CD4-positive, alpha-beta memory T cell (primary cell): ENCODE data around the gene FCER1G. TPM values are rescaled to one million over a fixed set of nuclear protein-coding genes. Genes with fewer than 3 reads are reported as not detected.

Source experiments
- CTCF ChIA-PET: fragments of 350-600 bp; sonication (Branson Sonifier 250); formaldehyde crosslinking; loops from one replicate; lab custom pipeline; 2021; ENCODE audit warnings: inconsistent platforms; ENCODE audit not compliant: partially characterized antibody; lab: Charles Lee
- POLR2A ChIA-PET: fragments of 350-600 bp; sonication (Branson Sonifier 250); formaldehyde crosslinking; loops from one replicate; lab custom pipeline; 2021; ENCODE audit not compliant: partially characterized antibody; lab: Charles Lee
- DNase-seq, 5 donors: peaks; one replicate each; pipeline versions ENCODE4 v3.0.0 to v3.0.0-alpha.2; 2020 to 2022; ENCODE audit warnings: mixed read lengths in 1 of 5
- H3K27ac ChIP-seq: one replicate; pipeline ENCODE4 v1.7.0; 2013; ENCODE audit warnings: low read depth, low read length
- H3K27me3 ChIP-seq: 2 replicates; pipeline ENCODE4 v1.7.0; 2013; ENCODE audit warnings: mild to moderate bottlenecking, low read length, moderate library complexity; ENCODE audit not compliant: insufficient read depth
- H3K36me3 ChIP-seq: 2 replicates; pipeline ENCODE4 v1.7.0; 2013; ENCODE audit warnings: mild to moderate bottlenecking, low read length, moderate library complexity; ENCODE audit not compliant: insufficient read depth
- H3K4me1 ChIP-seq: 2 replicates; pipeline ENCODE4 v1.7.0; 2013; ENCODE audit warnings: mild to moderate bottlenecking, low read length, moderate library complexity; ENCODE audit not compliant: insufficient read depth
- H3K4me3 ChIP-seq, 2 donors: one replicate each; pipeline ENCODE4 v1.7.0; 2013; ENCODE audit warnings: low read length in 2 of 2, mild to moderate bottlenecking in 1 of 2
- H3K9me3 ChIP-seq, 2 donors: one replicate each; pipeline ENCODE4 v1.7.0; 2013; ENCODE audit warnings: low read length in 2 of 2, control low read depth in 1 of 2; ENCODE audit not compliant: control insufficient read depth in 1 of 2
- H3K27ac Mint-ChIP-seq, 7 donors: one replicate each; pipeline ENCODE4 v1.8.0; 2020 to 2021; ENCODE audit warnings: mixed read lengths in 7 of 7, mild to moderate bottlenecking in 6 of 7, inconsistent platforms in 3 of 7, moderate library complexity in 3 of 7
- H3K27me3 Mint-ChIP-seq, 2 donors: one replicate each; pipeline ENCODE4 v1.8.0; 2020 to 2021; ENCODE audit warnings: mixed read lengths in 2 of 2
- H3K36me3 Mint-ChIP-seq, 2 donors: one replicate each; pipeline ENCODE4 v1.8.0; 2020 to 2021; ENCODE audit warnings: mixed read lengths in 2 of 2, inconsistent platforms in 1 of 2, mild to moderate bottlenecking in 1 of 2
- H3K4me1 Mint-ChIP-seq, 4 donors: one replicate each; pipeline ENCODE4 v1.8.0; 2020 to 2021; ENCODE audit warnings: mixed read lengths in 4 of 4, mild to moderate bottlenecking in 1 of 4
- H3K4me3 Mint-ChIP-seq, 8 donors: one replicate each; pipeline ENCODE4 v1.8.0; 2020 to 2021; ENCODE audit warnings: mixed read lengths in 8 of 8, mild to moderate bottlenecking in 7 of 8, moderate library complexity in 6 of 8, inconsistent platforms in 3 of 8
- H3K9me3 Mint-ChIP-seq, 8 donors: one replicate each; pipeline ENCODE4 v1.8.0; 2020 to 2021; ENCODE audit warnings: mixed read lengths in 8 of 8, mild to moderate bottlenecking in 5 of 8, inconsistent platforms in 3 of 8, moderate library complexity in 1 of 8
- intact Hi-C: fragments of 100-400 bp; cut with micrococcal nuclease; formaldehyde crosslinking; loops from one replicate; pipeline ENCODE4 v1.15.1; 2023
- polyA plus RNA-seq, 2 donors: library from polyadenylated mRNA; unstranded; fragments of 300-500 nt; fragmentation: Illumina TruSeq; gene quantifications; one replicate each; pipeline ENCODE4 v1.2.3, GENCODE V29; 2021
- total RNA-seq, 2 experiments: library from RNA; stranded (reverse); gene quantifications; one replicate each; pipeline ENCODE4 v1.2.3, GENCODE V29; 2021

Gene FCER1G
- total and polyA plus RNA-seq, 4 experiments from 2014 or later: 2.1 to 10.5 (median 6.3) TPM

DNA sequence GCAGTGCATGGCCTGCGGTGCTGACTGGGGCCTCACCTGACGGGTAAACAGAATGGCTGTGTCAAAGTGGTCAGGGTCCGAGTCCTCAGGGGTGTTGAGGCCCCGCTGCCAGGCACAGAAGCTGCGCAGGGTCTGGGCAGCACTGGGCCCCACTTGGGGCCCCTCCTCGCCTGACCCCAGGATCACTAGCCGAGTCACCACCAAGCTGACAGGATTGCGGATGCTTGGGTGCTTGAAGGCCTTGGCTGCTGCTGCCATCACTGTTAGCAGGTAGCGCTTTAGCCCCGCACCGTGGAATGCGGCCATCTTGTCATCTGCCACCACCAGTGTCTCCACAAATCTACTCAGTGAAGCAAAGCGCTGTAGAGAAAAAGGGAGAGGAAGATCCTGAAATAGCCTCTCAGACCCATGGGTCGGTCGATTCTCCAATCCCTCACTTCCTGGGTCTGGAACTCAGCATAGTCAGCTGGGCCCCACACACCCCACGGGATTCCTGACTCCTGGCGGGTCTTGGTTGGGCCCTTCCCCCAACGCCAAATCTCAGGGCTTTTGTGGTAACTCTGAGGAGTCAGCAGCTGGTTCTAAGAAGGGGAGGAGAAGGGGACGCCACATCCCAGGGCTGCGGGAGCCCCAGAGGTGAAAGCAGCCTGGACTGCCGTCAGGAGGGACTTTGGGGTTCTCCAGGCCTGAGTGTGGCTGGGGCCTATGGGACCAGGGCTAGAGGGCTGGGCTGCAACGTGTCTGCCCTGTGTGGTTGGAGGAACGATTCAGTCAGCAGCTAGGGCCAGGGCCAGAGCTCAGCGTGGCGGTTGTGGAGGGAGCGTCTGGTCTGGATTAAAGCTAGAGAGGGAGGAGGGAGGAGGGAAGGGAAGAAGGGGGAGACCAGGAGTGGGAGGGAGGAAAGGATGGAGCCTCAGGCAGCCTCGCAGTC is 18.3 kb upstream of the FCER1G start:
- Mint-ChIP-seq H3K4me3 (no peak overlapping the region), H3K4me1 (peaks cover 23 to 44% (median 36%) of the 10 kb centered on the region in 4 donors), H3K27ac (no peak overlapping the region), H3K27me3 (peaks cover 0 to 1% of the 10 kb centered on the region in 2 donors), H3K36me3 (peaks cover 0 to 2% of the 10 kb centered on the region in 2 donors), H3K9me3 (no peaks in the 10 kb centered on the region)
- intact Hi-C loops: no loop called here
- H3K4me1 ChIP-seq: peaks cover 41% of the 10 kb centered on the region
- H3K36me3 ChIP-seq: no peaks in the 10 kb centered on the region
- CTCF ChIA-PET: interaction anchor here (1.3 to 8.7 kb wide), 2 partner anchors 8 to 28 kb away, joined by 3 to 131 read pairs; partner anchors contain the start of genes APOA2 and TOMM40L
- H3K9me3 ChIP-seq: no peaks in the 10 kb centered on the region
- no peak overlapping the region for H3K27ac ChIP-seq
- POLR2A ChIA-PET: interaction anchor here (0.7 to 0.8 kb wide), 2 partner anchors 15 to 17 kb away, joined by 3 read pairs; no protein-coding TSS in a partner anchor
- no peaks in the 10 kb centered on the region for H3K27me3 ChIP-seq
- H3K4me3 ChIP-seq: no peak overlapping the region
- no peak for DNase-seq

DNA sequence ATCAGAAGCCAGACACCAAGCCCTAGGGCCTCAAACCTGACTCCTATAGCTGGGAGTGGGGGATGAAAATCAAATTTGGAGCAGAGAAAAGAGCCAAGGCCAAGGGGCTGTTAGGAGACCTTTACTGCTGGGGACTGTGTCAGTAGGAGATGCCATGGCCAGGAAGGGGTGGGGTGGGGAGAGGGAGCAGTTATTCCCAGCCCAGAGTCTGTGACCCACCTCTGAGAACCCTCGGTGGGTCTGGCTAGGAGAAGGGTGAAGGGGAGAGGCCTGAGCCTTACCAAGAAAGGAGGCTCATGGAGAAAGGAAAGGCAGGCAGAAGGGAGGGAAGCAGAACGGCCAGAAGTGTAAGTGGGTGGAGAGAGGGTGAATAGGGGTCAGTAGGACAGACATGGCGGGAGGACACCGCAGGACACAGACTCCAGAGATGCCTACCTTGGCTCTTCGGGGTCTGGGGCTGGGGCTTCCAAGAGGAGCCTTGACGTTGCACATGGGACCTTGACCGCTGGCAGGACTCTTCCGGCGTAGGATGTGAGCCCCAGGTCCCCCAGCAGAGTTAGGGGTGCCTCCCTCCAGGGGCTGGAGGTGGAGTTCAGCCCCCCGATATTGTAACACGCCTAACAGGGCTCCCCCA is 17.4 kb upstream of the FCER1G start:
- POLR2A ChIA-PET: interaction anchor here (0.8 kb wide), 1 partner anchor 16 kb away, joined by 3 read pairs; no protein-coding TSS in a partner anchor

DNA sequence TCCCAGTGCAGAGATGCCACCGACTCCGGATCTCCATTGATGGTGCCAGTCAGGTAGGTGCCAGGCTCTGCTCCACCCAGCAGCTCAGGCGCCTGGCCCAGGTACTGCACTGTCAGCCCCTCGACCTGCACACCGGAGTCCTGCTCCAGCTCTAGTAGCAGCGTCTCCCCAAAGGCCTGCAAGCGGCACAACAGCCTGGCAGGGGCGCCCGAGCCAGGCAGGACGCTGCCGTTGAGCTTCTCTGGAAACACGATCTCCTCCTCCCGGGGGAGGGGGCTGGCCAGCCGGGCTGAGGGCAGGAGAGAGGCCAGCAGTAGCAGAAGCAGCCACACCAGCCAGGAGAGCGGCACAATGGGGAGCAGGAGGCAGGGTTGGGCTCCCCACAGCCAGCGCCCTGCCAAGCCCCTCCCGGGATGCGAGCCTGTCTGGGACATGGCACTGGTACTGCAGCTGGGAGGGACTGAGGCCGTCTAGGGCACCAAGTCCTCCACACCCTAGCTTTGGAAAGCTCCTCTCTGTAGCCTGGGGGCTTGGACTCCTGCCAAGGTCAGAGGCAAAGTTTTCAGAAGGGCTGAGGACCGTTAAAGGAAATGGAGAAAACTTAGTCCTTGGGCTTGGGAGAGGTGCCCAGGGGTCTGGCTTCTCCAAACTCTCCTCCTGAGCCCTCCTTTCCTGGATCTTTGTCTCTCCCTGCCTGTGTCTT is 16.8 kb upstream of the FCER1G start:
- no peaks in the 10 kb centered on the region for H3K36me3 ChIP-seq
- H3K4me1 Mint-ChIP-seq: peaks cover 20 to 48% (median 31%) of the 10 kb centered on the region in 4 donors
- no peaks in the 10 kb centered on the region for H3K27me3 ChIP-seq
- CTCF ChIA-PET: interaction anchor here (1.0 to 8.7 kb wide), 4 partner anchors 21 to 93 kb away, joined by 3 to 131 read pairs (median 6); partner anchors contain the start of genes APOA2 and TOMM40L
- H3K27me3 Mint-ChIP-seq: peaks cover 0 to 1% of the 10 kb centered on the region in 2 donors
- H3K4me3 Mint-ChIP-seq: no peak overlapping the region
- H3K36me3 Mint-ChIP-seq: peaks cover 0 to 9% of the 10 kb centered on the region in 2 donors
- POLR2A ChIA-PET: interaction anchor here (0.5 to 5.8 kb wide), 4 partner anchors 9 to 483 kb away, joined by 3 to 134 read pairs (median 6); no protein-coding TSS in a partner anchor
- no peak for DNase-seq
- intact Hi-C loops: no loop called here
- no peak overlapping the region for H3K4me3 ChIP-seq
- H3K4me1 ChIP-seq: peaks cover 36% of the 10 kb centered on the region
- H3K27ac Mint-ChIP-seq: peak overlapping the region in 4 of 7 donors; percentile 25 to 94 (median 46)
- no peak overlapping the region for H3K27ac ChIP-seq
- no peaks in the 10 kb centered on the region for H3K9me3 ChIP-seq
- no peaks in the 10 kb centered on the region for H3K9me3 Mint-ChIP-seq

More for the DNA sequence above, 17.4 kb upstream of the FCER1G start:
- Mint-ChIP-seq H3K27ac (peak overlapping the region in 1 of 7 donors; percentile 60), H3K4me3 (no peak overlapping the region), H3K27me3 (peaks cover 0 to 1% of the 10 kb centered on the region in 2 donors), H3K36me3 (peaks cover 0 to 7% of the 10 kb centered on the region in 2 donors), H3K4me1 (peaks cover 19 to 46% (median 33%) of the 10 kb centered on the region in 4 donors), H3K9me3 (no peaks in the 10 kb centered on the region)
- DNase-seq: no peak
- no peak overlapping the region for H3K4me3 ChIP-seq
- no peaks in the 10 kb centered on the region for H3K36me3 ChIP-seq
- intact Hi-C loops: no loop called here
- no peaks in the 10 kb centered on the region for H3K27me3 ChIP-seq
- CTCF ChIA-PET: interaction anchor here (1.8 to 8.7 kb wide), 2 partner anchors 27 to 94 kb away, joined by 4 to 131 read pairs; partner anchors contain the start of genes APOA2 and TOMM40L
- H3K9me3 ChIP-seq: no peaks in the 10 kb centered on the region
- H3K4me1 ChIP-seq: peaks cover 35% of the 10 kb centered on the region
- no peak overlapping the region for H3K27ac ChIP-seq

DNA sequence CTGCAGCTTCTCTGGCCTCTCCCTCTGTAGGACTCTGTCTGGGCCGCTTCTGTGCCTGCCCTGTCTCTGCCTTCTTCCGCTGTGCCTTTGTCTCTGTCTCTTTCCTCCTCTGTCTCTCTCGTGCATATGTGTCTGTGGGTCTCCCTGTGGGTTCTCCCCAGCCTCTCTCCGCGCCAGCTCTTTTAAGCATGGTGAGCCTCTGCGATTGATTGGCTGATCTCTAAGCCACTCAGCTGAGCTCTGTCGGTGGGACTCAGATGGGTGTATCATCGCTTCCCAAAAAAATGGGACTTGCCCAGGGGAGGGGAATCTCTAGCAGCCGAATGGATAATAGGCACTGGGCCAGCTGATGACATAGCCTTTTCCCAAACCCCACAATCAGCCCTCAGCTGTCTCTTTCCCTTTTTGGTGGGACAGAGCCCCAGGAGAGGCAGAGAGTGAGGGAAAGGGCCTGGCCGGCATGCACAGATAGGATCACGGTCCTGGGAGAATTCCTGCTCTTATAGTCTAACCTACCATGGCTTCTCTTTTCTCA is 16.1 kb upstream of the FCER1G start, which contains the start of gene ADAMTS4:
Gene ADAMTS4, minus strand, starts transcription at position 158 of the 535 bp plus-strand sequence. CDS start 427 bp downstream, outside the sequence.
- H3K9me3 Mint-ChIP-seq: no peaks in the 10 kb centered on the region
- no peaks in the 10 kb centered on the region for H3K36me3 ChIP-seq
- H3K4me1 Mint-ChIP-seq: peaks cover 23 to 54% (median 36%) of the 10 kb centered on the region in 4 donors
- peaks cover 0 to 1% of the 10 kb centered on the region in 2 donors for H3K27me3 Mint-ChIP-seq
- ChIA-PET CTCF (interaction anchor here (1.0 to 1.8 kb wide), 4 partner anchors 21 to 183 kb away, joined by 3 to 7 read pairs (median 4); partner anchors contain the start of gene TOMM40L), POLR2A (interaction anchor here (0.7 to 5.8 kb wide), 4 partner anchors 10 to 26 kb away, joined by 3 to 134 read pairs (median 6); partner anchors contain the start of gene TOMM40L)
- no peaks in the 10 kb centered on the region for H3K27me3 ChIP-seq
- no peak for DNase-seq
- no peak within 1 kb of the TSS for H3K27ac ChIP-seq
- intact Hi-C loops: no loop called here
- peak within 1 kb of the TSS; percentile 25 to 99 (median 75) for H3K27ac Mint-ChIP-seq
- no peak within 1 kb of the TSS for H3K4me3 ChIP-seq
- H3K4me1 ChIP-seq: peaks cover 42% of the 10 kb centered on the region
- H3K9me3 ChIP-seq: no peaks in the 10 kb centered on the region
- H3K4me3 Mint-ChIP-seq: peak within 1 kb of the TSS in 4 of 8 donors; percentile 3 to 49 (median 41)
- H3K36me3 Mint-ChIP-seq: peaks cover under 1 to 14% of the 10 kb centered on the region in 2 donors

DNA sequence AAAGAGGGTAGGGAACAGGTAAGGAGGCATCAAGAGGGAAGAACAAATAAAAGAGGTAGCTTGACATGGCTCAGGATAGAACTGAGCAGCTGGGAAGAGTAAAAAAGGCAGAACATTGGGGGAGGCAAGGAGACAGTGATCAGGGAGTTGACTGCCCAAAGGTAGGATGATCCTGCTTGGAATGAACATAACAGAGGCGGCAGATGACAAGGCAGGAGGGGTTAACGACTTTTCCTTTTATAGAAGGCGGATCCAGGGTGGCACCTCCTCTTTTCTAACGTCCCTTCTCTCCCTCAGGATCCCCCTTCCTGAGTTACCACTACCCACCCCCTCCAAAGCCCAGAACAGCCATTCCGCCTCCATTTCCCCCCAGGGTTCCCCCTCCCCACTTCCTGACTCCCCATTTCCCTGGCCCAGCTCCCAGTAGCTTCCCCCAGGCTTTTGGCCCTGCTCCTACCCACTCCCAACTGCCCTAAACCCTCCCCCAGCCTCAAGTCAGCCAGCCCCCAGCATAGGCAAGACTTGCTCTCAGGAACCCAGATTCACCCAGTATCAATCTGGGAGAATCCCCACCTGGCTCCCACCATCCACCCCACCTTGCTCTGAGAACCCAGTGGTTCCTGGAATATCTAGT is 15.5 kb upstream of the FCER1G start:
- Mint-ChIP-seq H3K4me1 (peaks cover 28 to 58% (median 42%) of the 10 kb centered on the region in 4 donors), H3K9me3 (no peaks in the 10 kb centered on the region), H3K36me3 (peaks cover 7 to 21% of the 10 kb centered on the region in 2 donors), H3K27me3 (peaks cover 0 to 1% of the 10 kb centered on the region in 2 donors), H3K4me3 (peak overlapping the region in 5 of 8 donors; percentile 43 to 98 (median 52)), H3K27ac (peak overlapping the region; percentile 75 to 99 (median 99))
- no peak for DNase-seq
- Histone ChIP-seq H3K4me3 (no peak overlapping the region), H3K9me3 (no peaks in the 10 kb centered on the region), H3K27me3 (no peaks in the 10 kb centered on the region), H3K27ac (no peak overlapping the region), H3K4me1 (peaks cover 48% of the 10 kb centered on the region), H3K36me3 (peaks cover 3% of the 10 kb centered on the region)
- intact Hi-C loops: no loop called here
- CTCF ChIA-PET: interaction anchor here (1.1 to 1.8 kb wide), 3 partner anchors 26 to 183 kb away, joined by 4 to 7 read pairs (median 4); partner anchors contain the start of gene TOMM40L
- POLR2A ChIA-PET: interaction anchor here (0.7 to 5.8 kb wide), 3 partner anchors 10 to 26 kb away, joined by 3 to 134 read pairs (median 9); partner anchors contain the start of gene TOMM40L
